CD4-positive, alpha-beta T cell treated with Interleukin-21 for 1 hour (primary cell): ENCODE measurements around the gene AP2S1.
"Not testable (repeated sequence)": the region's sequence is repeated elsewhere in the genome, so short reads cannot be mapped to it uniquely, and the experiment has no call there.

Experiments
- DNase-seq: peaks from one replicate; pipeline ENCODE4 v3.0.0-alpha.2; 2020

The AP2S1 gene

DNA sequence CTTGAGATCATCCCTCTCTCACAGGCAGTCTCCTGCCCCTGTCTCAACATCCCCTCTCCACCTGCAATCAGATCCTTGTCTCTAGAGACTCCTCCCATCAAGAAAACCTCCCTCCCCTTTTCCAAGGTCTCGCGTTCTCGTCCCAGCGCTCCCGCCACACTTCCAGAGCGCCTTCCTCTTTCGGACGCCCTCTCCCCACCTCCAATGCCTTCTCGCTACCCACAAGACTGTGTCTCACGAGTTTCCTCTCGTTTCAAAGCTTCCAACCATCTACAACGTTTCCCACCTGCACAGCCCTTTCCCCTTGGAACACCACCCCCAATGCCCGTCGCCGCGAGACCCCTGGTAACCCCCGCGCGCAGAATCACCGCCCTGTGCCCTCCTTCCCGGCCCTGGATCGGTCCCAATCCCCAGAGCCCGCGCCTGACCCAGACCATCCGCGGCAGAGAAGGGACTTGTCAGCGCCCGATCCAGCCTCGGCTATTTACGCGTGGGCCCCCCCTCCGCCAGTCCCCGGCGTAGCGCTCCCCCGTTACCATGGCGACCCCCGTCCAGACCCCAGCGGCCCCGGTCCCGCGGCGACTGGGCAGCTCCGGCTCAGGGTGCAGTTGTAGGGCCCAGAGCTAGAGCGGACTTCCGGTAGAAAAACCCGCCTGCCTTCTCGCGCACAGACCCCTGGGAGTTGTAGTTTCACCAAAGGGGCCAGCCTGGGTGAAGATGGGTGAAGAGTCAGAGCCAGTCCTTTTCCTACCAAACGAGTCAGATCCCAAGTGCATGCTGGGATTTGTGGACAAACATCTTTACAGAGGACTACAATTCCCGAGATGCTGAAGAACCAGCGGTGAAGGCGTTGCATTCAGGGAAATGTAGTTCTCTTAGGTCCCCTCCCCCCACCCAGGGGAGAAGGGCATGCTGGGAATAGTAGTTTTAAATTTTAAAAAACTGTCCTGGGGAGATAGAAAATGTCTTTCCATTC lies at the start of gene AP2S1:
TSS of gene AP2S1 (minus strand) at position 619 of the 976 bp plus-strand sequence. CDS start at position 539, 80 bp downstream.
- peak; percentile 97 for DNase-seq

DNA sequence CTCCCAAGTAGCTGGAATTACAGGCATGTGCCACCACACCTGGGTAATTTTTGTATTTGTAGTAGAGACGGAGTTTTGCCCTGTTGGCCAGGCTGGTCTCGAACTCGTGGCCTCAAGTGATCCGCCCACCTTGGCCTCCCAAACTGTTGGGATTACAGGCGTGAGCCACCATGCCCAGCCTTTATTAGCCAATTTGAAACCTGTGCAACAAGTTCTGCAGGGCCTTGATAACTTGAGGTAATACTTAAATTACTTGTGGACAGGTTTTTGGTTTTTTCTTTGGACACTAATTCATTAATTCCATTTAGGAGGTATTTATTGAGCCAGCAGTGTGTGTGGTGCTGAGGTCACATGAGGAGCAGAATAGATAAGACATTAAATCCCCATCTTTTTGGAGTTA lies 49.7 kb upstream of the AP2S1 start:
- DNase-seq, result no peak

GRCh38 chr19:46898731-46899130 lies 48.1 kb upstream of the AP2S1 start:
- DNase-seq, result no peak

- no peak for DNase-seq
Observed at GRCh38 chr19:46896076-46896794, 45.6 kb upstream of the AP2S1 start.

DNA sequence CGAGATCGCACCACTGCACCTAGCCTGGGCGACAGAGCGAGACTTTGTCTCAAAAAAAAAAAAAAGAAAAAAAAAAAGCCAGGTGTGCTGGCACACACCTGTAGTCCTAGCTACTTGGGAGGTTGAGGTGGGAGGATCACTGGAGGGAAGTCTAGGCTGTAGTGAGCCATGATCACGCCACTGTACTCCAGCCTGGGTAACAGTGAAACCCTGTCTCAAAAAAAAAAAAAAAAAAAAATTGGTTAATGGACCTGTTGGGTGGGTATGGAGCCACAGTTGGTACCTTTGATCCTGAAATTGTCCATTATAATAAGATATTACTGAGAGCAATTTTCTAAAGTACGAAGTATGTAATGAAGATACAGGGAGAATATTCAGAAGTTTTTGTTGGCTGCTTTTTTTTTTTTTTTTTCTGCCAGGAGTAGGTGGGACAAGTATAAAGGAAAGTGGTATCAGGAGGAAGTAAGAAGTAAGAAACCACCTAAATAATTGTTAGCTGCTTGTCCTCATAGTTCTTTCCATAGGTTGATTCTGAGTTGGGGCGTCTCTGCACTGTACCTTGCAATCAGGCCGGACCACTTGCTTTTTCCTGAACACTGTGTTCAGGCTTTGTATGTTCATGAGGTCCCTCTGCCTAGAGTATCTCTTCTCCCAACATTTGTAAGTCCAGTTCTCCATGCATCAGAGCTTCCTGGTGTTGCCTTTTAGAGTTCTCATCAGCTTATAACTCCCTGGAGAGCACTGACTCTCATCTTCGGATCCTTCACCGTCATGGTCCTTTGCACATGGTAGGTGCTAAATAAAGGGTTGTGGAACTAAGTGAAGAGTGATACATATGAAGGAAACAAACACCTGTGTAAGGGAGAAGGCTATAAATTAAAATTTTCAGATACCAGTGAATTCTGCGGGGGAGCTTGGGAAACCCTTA lies 41.9 kb upstream of the AP2S1 start:
- no peak for DNase-seq

DNA sequence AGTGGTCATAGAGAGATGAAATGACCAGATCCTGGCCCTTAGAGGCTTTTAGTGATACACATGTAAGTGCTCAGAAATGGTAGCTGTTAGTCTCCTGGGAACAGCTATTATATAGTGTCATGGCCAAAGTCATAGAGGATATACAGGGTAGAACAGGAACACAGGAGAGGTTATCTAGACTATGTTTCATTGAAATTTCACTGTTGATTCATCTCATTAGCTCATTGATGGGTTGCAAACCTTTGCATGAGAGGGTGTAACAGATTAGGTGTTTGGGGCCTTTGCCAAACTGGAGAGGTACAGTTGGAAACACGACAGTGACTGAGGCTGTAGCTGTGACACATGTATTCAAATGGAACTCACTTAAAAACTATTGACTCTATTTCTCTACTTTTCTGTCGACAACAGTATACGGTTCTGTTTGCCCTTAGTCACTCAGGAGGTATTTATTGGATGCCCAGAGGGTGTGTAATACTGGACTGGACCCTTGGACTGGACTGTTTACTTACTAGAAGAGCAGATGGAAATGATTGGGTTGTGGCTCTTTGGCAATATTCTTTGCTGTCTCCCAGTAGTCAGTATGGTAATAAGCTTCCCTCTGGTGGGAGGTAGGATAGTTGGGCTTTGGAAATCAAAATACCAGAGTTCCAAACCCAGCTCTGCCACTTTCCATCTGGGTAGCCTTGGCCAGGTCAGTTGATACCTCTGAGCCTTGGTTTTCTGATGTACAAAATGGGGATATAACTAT lies 40.0 kb upstream of the AP2S1 start:
- no peak for DNase-seq

- no peak for DNase-seq
Observed at GRCh38 chr19:46887240-46887782, 36.7 kb upstream of the AP2S1 start.

- no peak for DNase-seq
Observed at GRCh38 chr19:46886546-46887239, 36.0 kb upstream of the AP2S1 start.

- DNase-seq, result no peak
Observed at GRCh38 chr19:46885411-46885810, 34.8 kb upstream of the AP2S1 start.

GRCh38 chr19:46882751-46883150 lies 32.1 kb upstream of the AP2S1 start:
- DNase-seq, result not testable (repeated sequence)

GRCh38 chr19:46882034-46882433 lies 31.4 kb upstream of the AP2S1 start:
- DNase-seq, result no peak

DNA sequence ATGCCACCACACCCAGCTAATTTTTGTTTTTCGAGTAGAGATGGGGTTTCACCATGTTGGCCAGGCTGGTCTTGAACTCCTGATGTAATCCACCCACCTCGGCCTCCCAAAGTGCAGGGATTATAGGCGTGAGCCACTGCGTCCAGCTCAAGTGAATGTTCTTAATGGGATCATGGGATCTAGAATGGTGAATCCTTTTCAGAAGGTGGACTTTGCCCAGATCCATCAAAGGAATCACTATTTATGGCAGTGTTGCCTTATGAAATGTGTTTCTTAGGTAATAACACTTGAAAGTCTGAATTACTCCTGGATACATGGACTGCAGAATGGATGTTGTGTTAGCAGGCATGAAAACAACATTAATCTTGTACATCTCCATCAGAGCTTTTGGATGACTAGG lies 30.4 kb upstream of the AP2S1 start:
- no peak for DNase-seq

- no peak for DNase-seq
Observed at GRCh38 chr19:46880431-46880830, 29.8 kb upstream of the AP2S1 start.

DNA sequence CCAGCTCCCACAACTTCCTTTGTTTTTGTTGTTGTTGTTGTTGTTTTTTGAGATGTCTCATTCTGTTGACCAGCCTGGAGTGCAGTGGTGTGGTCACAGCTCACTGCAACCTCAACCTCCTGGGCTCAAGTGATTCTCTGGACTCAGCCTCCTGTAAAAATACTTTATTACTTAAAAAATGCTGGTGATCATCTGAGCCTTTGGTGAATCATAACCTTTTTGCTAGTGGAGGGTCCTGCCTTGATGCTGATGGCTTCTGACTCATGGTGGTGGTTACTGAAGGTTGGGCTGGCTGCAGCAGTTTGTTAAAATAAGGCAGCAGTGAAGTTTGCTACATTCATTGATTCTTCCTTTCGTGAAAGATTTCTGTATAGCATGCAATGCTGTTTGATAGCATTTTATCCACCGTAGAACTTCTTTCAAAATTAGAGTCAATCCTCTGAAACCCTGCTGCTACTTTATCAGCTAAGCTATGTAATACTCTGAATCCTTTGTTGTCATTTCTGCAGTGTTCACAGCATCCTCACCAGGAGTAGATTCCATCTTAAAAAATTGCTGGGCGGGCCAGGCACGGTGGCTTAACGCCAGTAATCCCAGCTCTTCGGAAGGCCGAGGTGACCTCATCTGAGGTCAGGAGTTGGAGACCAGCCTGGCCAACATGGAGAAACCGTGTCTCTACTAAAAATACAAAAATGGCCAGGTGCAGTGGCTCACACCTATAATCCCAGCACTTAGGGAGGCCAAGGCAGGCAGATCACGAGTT lies 28.1 kb upstream of the AP2S1 start:
- no peak for DNase-seq

DNA sequence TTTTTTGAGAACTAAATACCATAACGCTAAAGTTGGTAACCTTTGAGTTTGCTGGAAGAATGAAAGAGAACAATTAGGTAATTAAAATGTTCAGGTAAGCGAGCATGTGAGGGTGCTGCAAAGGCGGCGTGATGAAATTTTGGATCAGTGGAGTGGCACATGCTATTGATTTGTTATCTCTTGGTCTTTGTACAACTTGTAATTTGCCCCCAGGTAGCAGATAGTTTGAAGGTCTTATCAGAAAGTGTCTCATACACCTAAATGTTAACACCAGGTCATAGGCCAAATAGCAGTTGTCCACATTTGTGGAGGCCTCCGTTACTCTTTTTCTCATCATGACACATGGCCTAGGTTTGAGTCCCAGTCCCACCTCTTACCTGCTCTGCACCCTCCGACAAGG lies 25.0 kb upstream of the AP2S1 start:
- DNase-seq, result no peak

DNA sequence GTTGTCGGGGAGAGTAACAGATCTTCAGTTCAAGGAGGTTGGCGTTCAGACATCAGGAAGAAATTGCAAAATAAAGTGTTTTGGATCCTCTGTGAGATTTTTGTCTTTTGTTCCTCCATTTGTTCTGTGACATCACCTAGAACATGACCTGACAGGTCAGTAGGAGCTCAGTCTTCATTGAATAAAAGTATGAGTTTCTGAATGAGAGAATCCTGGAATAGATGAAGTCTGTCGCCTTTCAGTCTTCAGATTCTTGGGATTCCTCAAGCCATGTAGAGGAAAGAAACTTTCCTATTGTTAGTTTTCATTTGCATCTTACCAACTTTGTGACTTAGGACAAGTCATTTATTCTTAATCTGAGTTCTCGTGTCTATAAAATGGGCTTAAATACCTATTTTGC lies 24.6 kb upstream of the AP2S1 start:
- no peak for DNase-seq

DNA sequence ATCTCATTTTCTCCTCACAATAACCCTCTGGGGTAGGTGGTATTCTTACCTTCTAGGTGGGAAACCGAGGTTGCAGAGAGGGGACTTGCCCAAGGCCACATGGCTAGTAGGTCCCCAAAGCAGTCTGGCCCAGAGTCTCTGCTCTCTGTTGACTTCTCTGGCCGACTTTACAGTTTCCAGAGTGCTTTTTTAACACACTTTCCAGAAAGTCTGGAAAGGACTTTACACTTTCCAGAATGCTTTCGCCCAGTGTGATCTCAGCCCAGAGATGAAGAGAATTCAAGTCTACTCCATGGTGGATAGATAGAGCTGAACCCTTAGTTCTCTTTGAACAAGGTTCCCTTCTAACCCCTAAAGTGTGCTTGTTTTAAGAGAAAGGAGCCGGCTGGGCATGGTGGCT lies 22.3 kb upstream of the AP2S1 start:
- DNase-seq, result no peak

GRCh38 chr19:46871173-46871572 lies 20.5 kb upstream of the AP2S1 start:
- not testable (repeated sequence) for DNase-seq

DNA sequence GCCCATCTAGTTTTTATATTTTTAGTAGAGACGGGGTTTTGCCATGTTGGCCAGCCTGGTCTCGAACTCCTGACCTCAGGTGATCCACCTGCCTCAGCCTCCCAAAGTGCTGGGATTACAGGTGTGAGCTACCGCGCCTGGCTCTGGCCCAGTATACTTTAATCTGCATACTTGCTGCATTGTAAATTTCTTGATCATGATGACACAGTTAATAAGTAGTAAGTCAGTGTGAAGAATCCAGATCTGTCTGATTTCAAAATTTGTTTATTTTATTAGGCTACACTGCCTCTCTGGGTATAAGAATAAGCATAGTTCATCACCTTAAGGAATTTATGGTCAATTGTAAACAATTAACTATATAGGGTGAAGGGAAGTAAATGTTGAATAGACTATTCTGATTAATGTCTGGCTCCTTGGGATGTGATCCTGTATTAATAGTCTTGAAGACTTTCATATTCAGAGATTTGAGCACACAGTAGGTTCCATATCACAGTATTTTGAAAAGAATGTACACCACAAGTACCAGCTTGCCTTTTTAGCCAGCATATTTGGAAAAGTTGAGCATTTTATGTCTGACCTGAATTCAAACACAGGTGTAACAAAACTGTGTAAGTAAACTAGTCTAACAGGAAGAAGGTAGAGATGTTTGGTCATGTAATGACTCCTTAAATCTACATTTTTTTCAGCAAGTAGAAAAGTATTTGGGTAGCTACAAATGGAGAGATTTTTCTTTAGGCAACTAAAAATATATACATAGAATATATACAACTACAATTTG lies 17.6 kb upstream of the AP2S1 start:
- no peak for DNase-seq

GRCh38 chr19:46867170-46867569 lies 16.5 kb upstream of the AP2S1 start:
- no peak for DNase-seq
